ENCODE measurements around the gene RCOR2. TPM values are rescaled to one million over a fixed set of nuclear protein-coding genes. Genes with fewer than 3 reads are reported as not detected.
A peak's percentile ranks its signal among the peaks of the same experiment; 100 is the strongest.

RCOR2 gene
- total and polyA plus RNA-seq, 10 donors: 0.07 to 0.52 (median 0.19) TPM; not detected in 2

DNA sequence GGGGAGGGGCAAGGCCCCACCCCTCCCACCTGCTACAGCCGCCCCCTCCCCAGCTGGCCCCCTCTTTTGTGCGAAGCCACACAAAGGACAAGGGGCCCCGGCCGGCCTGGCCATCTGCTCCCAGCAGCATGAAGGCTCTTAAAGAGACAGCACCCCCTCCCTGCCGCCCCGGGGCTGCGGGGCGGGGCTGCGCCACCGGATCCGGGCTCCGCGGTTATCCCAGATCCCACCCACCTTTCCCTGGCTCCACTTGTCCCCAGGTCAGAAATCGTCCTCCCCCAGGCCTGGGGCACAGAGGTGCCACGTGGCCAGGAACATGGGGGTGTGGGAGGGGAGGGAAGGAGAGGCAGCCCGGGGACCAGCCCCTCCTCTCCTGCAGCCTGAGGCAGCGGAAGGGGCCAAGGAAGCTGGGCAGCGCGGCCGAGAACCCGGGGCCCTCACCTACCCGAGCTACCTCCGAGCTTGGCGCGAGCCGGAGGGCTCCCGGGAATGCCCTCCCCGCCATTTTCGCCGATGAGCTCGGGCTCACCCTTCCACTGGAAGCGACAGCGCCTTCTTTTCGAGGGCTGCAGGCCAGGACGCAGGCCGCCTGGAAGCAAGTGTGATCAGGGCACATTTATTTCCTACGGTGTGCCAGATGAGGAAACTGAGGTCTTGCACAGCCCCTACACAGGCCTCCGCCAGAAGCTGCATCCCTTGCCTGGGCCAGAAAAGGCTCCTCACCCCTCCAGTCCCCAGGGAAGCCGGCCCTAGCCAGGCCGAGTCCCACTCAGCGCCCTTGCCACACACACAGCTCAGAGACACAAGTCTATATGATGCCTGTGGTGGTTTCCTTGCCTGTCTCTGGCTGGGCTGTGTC lies 2.5 kb upstream of the RCOR2 start:
- H3K9me3 ChIP-seq: no peaks in the 10 kb centered on the region
- WGBS, 5 donors: 24 to 37% (median 27%) methylated on average over 7 to 41 of the region's 41 CpGs
- TF ChIP-seq POLR2A (IDR thresholded peaks at IDR 0.05) (no peak), POLR2AphosphoS5 (IDR thresholded peaks at IDR 0.05) (no peak)
- TF ChIP-seq, protein P1, sequence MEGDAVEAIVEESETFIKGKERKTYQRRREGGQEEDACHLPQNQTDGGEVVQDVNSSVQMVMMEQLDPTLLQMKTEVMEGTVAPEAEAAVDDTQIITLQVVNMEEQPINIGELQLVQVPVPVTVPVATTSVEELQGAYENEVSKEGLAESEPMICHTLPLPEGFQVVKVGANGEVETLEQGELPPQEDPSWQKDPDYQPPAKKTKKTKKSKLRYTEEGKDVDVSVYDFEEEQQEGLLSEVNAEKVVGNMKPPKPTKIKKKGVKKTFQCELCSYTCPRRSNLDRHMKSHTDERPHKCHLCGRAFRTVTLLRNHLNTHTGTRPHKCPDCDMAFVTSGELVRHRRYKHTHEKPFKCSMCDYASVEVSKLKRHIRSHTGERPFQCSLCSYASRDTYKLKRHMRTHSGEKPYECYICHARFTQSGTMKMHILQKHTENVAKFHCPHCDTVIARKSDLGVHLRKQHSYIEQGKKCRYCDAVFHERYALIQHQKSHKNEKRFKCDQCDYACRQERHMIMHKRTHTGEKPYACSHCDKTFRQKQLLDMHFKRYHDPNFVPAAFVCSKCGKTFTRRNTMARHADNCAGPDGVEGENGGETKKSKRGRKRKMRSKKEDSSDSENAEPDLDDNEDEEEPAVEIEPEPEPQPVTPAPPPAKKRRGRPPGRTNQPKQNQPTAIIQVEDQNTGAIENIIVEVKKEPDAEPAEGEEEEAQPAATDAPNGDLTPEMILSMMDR (IDR thresholded peaks at IDR 0.05 in 8 of 11, conservative IDR thresholded peaks at IDR 0.05 in 3 of 11): no peak
- peak overlapping the region in 5 of 8 donors; percentile 6 to 58 (median 9) for H3K27ac ChIP-seq
- intact Hi-C loops (cut with DNase I; ENCODE audit: low total_unique reads): no loop called here
- DNase-seq: no peak
- peaks cover 0 to 59% (median 6%) of the 10 kb centered on the region in 7 donors for H3K27me3 ChIP-seq (replicated peaks in 1 of 7)
- peaks cover 27 to 64% (median 50%) of the 10 kb centered on the region in 6 donors for H3K4me1 ChIP-seq
- H3K36me3 ChIP-seq: no peaks in the 10 kb centered on the region
- peak overlapping the region in 6 of 8 donors; percentile 8 to 58 (median 22) for H3K4me3 ChIP-seq

- no peaks in the 10 kb centered on the region for H3K9me3 ChIP-seq
- H3K36me3 ChIP-seq: no peaks in the 10 kb centered on the region
- peak overlapping the region in 3 of 8 donors; percentile 37 to 60 (median 58) for H3K27ac ChIP-seq
- intact Hi-C loops (cut with DNase I; ENCODE audit: low total_unique reads): no loop called here
- H3K4me1 ChIP-seq: peaks cover 27 to 64% (median 50%) of the 10 kb centered on the region in 6 donors
- H3K27me3 ChIP-seq (replicated peaks in 1 of 7): peaks cover 0 to 59% (median 6%) of the 10 kb centered on the region in 7 donors
- DNase-seq: no peak
- WGBS, 5 donors: 59 to 70% (median 65%) methylated on average over 8 to 9 of the region's 9 CpGs
- TF ChIP-seq POLR2AphosphoS5 (IDR thresholded peaks at IDR 0.05) (no peak), POLR2A (IDR thresholded peaks at IDR 0.05) (no peak)
- TF ChIP-seq, protein P1 (IDR thresholded peaks at IDR 0.05 in 8 of 11, conservative IDR thresholded peaks at IDR 0.05 in 3 of 11): no peak
- peak overlapping the region in 2 of 8 donors; percentile 27 to 76 for H3K4me3 ChIP-seq
Measured at GRCh38 chr11:63918507-63919191, 1.7 kb upstream of the RCOR2 start.

DNA sequence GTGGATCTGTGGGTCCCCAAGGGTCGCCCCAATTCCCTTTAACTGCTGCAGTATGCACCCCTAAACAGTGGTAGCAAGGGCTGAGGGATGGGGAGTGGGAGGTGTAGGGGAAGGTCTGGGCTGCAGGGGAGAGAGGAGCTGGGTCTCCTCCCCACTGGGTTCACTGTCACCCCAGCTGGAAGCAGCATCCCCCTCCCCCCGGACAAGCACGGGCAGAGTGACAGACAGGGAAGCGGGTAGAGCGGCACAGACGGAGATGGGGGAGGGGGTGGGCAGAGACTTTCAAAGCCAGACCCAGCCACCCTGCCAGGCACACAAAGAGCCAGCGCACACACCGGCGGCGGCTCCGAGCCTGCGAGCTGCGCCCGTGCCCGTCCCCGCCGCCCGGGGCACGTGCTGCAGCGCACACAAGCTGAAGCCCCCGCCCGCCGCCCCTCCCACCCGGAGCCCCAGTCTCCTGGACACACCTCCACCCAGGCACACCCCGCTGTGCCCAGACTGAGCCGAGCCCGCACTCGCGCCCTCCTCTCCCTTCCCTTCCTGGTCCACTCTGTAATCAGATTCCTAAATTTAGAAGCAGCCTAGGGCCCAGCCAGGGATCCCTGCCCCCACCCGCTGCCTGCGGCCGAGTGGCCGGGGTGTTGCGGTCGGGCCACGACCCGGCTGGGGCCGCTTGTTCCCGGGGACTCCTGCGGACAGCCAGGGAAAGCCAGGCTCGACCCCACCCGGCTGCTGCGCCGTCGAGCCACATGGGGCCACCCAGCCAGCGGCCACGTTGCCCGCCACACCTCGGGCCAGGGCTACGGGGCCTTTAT lies 935 bp upstream of the RCOR2 start:
- WGBS, 5 donors: 17 to 27% (median 20%) methylated on average over 16 to 50 of the region's 50 CpGs
- intact Hi-C loops (cut with DNase I; ENCODE audit: low total_unique reads): no loop called here
- Histone ChIP-seq H3K9me3 (no peaks in the 10 kb centered on the region), H3K36me3 (no peaks in the 10 kb centered on the region), H3K27me3 (replicated peaks in 1 of 7) (peaks cover 0 to 59% (median 6%) of the 10 kb centered on the region in 7 donors), H3K4me3 (peak overlapping the region in 7 of 8 donors; percentile 33 to 76 (median 47)), H3K27ac (peak overlapping the region in 5 of 8 donors; percentile 30 to 60 (median 43)), H3K4me1 (peaks cover 27 to 64% (median 50%) of the 10 kb centered on the region in 6 donors)
- no peak for DNase-seq
- no peak for TF ChIP-seq POLR2A (IDR thresholded peaks at IDR 0.05)
- TF ChIP-seq POLR2AphosphoS5 (IDR thresholded peaks at IDR 0.05): peak in 1 of 3 donors; percentile 24
- TF ChIP-seq, protein P1 (IDR thresholded peaks at IDR 0.05 in 8 of 11, conservative IDR thresholded peaks at IDR 0.05 in 3 of 11): no peak
